Ovary (tissue), 9 donors: ENCODE data around the gene EXOSC7. TPM values are rescaled to one million over a fixed set of nuclear protein-coding genes. Genes with fewer than 3 reads are reported as not detected.

ENCODE experiments used
- DNase-seq, 5 donors: peaks; one replicate each; pipeline ENCODE4 v3.0.0-alpha.2; 2019 to 2020
- H3K27ac ChIP-seq, 2 donors: fragments of 200-600 bp; one replicate each; pipeline versions ENCODE4 v1.5.1 to v1.8.0; 2019 to 2022
- H3K27me3 ChIP-seq: fragments of 200-600 bp; one replicate; pipeline ENCODE4 v1.8.0; 2022
- H3K36me3 ChIP-seq: fragments of 200-600 bp; sonication (generic); one replicate; pipeline ENCODE4 v1.5.1; 2019
- H3K4me1 ChIP-seq: one replicate; pipeline ENCODE4 v1.8.1; 2013; ENCODE audit warnings: mild to moderate bottlenecking, moderate library complexity; ENCODE audit not compliant: insufficient read depth
- H3K4me3 ChIP-seq: fragments of 200-600 bp; sonication (generic); one replicate; pipeline ENCODE4 v1.5.1; 2017
- H3K9me3 ChIP-seq, 2 donors: fragments of 200-600 bp in 1 of 2; sonication (generic) in 1 of 2; one replicate each; pipeline versions ENCODE4 v1.5.1 to v1.8.1; 2013 to 2019; ENCODE audit warnings: mild to moderate bottlenecking in 1 of 2, moderate library complexity in 1 of 2
- EP300 ChIP-seq: sonication (generic); formaldehyde crosslinking; IDR thresholded peaks from one replicate; pipeline ENCODE4 v1.6.1; 2017; ENCODE audit warnings: antibody characterized with exemption
- POLR2A ChIP-seq: fragments of 450-650 bp; IDR thresholded peaks from one replicate; pipeline ENCODE4 v1.6.1; 2017; ENCODE audit warnings: antibody characterized with exemption, mild to moderate bottlenecking, moderate library complexity
- WGBS, 3 donors: extraction: QIAGEN DNeasy Blood & Tissue Kit in 1 of 3; methylation state at CpG; one replicate each; pipeline versions ENCODE4 v1.1.5 to v1.1.7; 2013 to 2017; 5-methylcytosine and 5-hydroxymethylcytosine counted together
- intact Hi-C, 4 donors: fragments of 100-400 bp; cut with DNase I; formaldehyde crosslinking; loops; one replicate each; pipeline versions ENCODE4 v1.11.0 to v1.15.1; 2022 to 2023
- polyA plus RNA-seq, 2 donors: library from polyadenylated mRNA; stranded (reverse); fragments of 200-250 nt in 1 of 2; fragments of 350-450 nt in 1 of 2; fragmentation: Illumina TruSeq in 1 of 2; extraction: RNeasy Lipid Tissue Mini Kit (QIAGEN cat#74804) in 1 of 2; gene quantifications; one replicate each; pipeline ENCODE4 v1.2.3, GENCODE V29; 2013 to 2014
- total RNA-seq, 7 donors: library from RNA; depleted of rRNA in 2 of 7; stranded (reverse); fragments of >200 nt in 2 of 7; fragmentation: NEBNext Ultra II Directional in 3 of 7; extraction: Animal tissue kit (Norgen Biotek cat#: 25700) in 3 of 7; gene quantifications; one replicate each; pipeline versions ENCODE4 v1.1.0 to v1.2.4, GENCODE V29; 2016 to 2023
- TF ChIP-seq, protein P1 (sequence below), 3 donors: fragments of 450-650 bp in 2 of 3; fragments of 200-600 bp in 1 of 3; IDR thresholded peaks; one replicate each; pipeline versions ENCODE4 v1.5.1 to v1.8.0; 2016 to 2022; ENCODE audit warnings: antibody characterized with exemption in 3 of 3, mild to moderate bottlenecking in 1 of 3
- donor health status: DM: no; HTN: no; CAD: no; lungs with moderate emphysema.
- donor health status: DM: no; HTN: no; CAD: no.
- donor health status: Bipolar disorder and iron deficiency.
- donor health status: DM: yes; HTN: yes; CAD: no.
- donor health status: DM: no; HTN: no; CAD: no.
- donor health status: DM: yes; HTN: yes; CAD: no.

EXOSC7 gene
- total and polyA plus RNA-seq, 9 donors: 28.3 to 39.3 (median 35.4) TPM

GRCh38 chr3:44996556-44996969 is 20.5 kb downstream of the EXOSC7 start:
- H3K4me1 ChIP-seq: peaks cover 10% of the 10 kb centered on the region
- no peaks in the 10 kb centered on the region for H3K36me3 ChIP-seq
- no peak overlapping the region for H3K27ac ChIP-seq
- no peak overlapping the region for H3K4me3 ChIP-seq
- H3K27me3 ChIP-seq: no peaks in the 10 kb centered on the region
- intact Hi-C loops: no loop called here
- no peaks in the 10 kb centered on the region for H3K9me3 ChIP-seq
- TF ChIP-seq EP300 (no peak), POLR2A (no peak)
- TF ChIP-seq, protein P1, sequence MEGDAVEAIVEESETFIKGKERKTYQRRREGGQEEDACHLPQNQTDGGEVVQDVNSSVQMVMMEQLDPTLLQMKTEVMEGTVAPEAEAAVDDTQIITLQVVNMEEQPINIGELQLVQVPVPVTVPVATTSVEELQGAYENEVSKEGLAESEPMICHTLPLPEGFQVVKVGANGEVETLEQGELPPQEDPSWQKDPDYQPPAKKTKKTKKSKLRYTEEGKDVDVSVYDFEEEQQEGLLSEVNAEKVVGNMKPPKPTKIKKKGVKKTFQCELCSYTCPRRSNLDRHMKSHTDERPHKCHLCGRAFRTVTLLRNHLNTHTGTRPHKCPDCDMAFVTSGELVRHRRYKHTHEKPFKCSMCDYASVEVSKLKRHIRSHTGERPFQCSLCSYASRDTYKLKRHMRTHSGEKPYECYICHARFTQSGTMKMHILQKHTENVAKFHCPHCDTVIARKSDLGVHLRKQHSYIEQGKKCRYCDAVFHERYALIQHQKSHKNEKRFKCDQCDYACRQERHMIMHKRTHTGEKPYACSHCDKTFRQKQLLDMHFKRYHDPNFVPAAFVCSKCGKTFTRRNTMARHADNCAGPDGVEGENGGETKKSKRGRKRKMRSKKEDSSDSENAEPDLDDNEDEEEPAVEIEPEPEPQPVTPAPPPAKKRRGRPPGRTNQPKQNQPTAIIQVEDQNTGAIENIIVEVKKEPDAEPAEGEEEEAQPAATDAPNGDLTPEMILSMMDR (IDR thresholded peaks at IDR 0.05): no peak
- 47 to 49% (median 47%) methylated on average over 3 of the region's 3 CpGs for WGBS, 3 donors
- DNase-seq: no peak

GRCh38 chr3:44999782-45000181 is 23.7 kb downstream of the EXOSC7 start:
- DNase-seq: peak in 1 of 5 donors; percentile 40
- Histone ChIP-seq H3K4me1 (peaks cover 6% of the 10 kb centered on the region), H3K9me3 (no peaks in the 10 kb centered on the region), H3K27me3 (no peaks in the 10 kb centered on the region), H3K27ac (no peak overlapping the region), H3K4me3 (no peak overlapping the region), H3K36me3 (no peaks in the 10 kb centered on the region)
- intact Hi-C loops: no loop called here
- WGBS, 3 donors: 46 to 62% (median 52%) methylated on average over 2 of the region's 2 CpGs
- TF ChIP-seq EP300 (no peak), POLR2A (no peak)
- TF ChIP-seq, protein P1 (IDR thresholded peaks at IDR 0.05): no peak

DNA sequence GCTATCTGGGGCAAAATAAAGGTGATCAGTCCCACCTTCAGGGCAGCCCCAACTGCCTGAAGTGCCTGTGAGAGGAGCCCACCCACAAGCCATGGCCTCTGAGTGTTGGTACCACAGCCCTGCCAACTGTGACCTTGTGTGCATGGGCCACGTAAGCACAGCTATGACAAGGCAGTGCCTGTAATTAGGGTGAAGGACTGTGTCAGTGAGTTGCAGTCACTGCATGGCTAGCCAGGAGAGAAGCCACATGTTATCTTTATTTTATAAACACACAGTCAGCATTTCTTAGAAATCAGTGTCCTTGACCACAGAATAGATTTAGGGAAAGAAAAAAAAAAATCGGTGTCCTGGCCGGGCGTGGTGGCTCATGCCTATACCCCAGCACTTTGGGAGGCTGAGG is 24.8 kb downstream of the EXOSC7 start:
- H3K27me3 ChIP-seq: no peaks in the 10 kb centered on the region
- DNase-seq: no peak
- intact Hi-C loops: no loop called here
- peaks cover 3% of the 10 kb centered on the region for H3K4me1 ChIP-seq
- WGBS, 3 donors: 36 to 71% (median 58%) methylated on average over 4 of the region's 4 CpGs
- no peak overlapping the region for H3K4me3 ChIP-seq
- H3K27ac ChIP-seq: no peak overlapping the region
- no peaks in the 10 kb centered on the region for H3K9me3 ChIP-seq
- no peaks in the 10 kb centered on the region for H3K36me3 ChIP-seq
- no peak for TF ChIP-seq POLR2A
- TF ChIP-seq, protein P1 (IDR thresholded peaks at IDR 0.05): no peak
- no peak for TF ChIP-seq EP300

GRCh38 chr3:45001738-45002137 is 25.7 kb downstream of the EXOSC7 start:
- H3K4me1 ChIP-seq: peaks cover 3% of the 10 kb centered on the region
- intact Hi-C loops: no loop called here
- H3K27me3 ChIP-seq: no peaks in the 10 kb centered on the region
- WGBS, 3 donors: 95 to 99% (median 98%) methylated on average over 3 of the region's 3 CpGs
- no peaks in the 10 kb centered on the region for H3K36me3 ChIP-seq
- no peak for DNase-seq
- TF ChIP-seq, protein P1 (IDR thresholded peaks at IDR 0.05): no peak
- TF ChIP-seq EP300 (no peak), POLR2A (no peak)
- H3K4me3 ChIP-seq: no peak overlapping the region
- H3K9me3 ChIP-seq: no peaks in the 10 kb centered on the region
- no peak overlapping the region for H3K27ac ChIP-seq
